ENCODE measurements around the gene CCR5AS.

CCR5AS gene

GRCh38 chr3:46399557-46399956, 7.3 kb downstream of the CCR5AS start:
- TF ChIP-seq CTCF (IDR thresholded peaks at IDR 0.05; ENCODE audit: unreplicated experiment): no peak
- no peaks in the 10 kb centered on the region for H3K36me3 Mint-ChIP-seq (ENCODE audit: low read depth, unreplicated experiment)
- H3K27ac Mint-ChIP-seq (ENCODE audit: unreplicated experiment): no peak overlapping the region
- H3K4me3 Mint-ChIP-seq (ENCODE audit: unreplicated experiment): no peak overlapping the region
- no peaks in the 10 kb centered on the region for H3K4me1 Mint-ChIP-seq (ENCODE audit: unreplicated experiment)
- no peaks in the 10 kb centered on the region for H3K9me3 Mint-ChIP-seq (ENCODE audit: unreplicated experiment)
- DNase-seq (ENCODE audit: low spot score): no peak
- peaks cover 1% of the 10 kb centered on the region for H3K27me3 Mint-ChIP-seq (ENCODE audit: unreplicated experiment)

- no peaks in the 10 kb centered on the region for H3K9me3 Mint-ChIP-seq (ENCODE audit: unreplicated experiment)
- DNase-seq (ENCODE audit: low spot score): no peak
- H3K27ac Mint-ChIP-seq (ENCODE audit: unreplicated experiment): no peak overlapping the region
- H3K36me3 Mint-ChIP-seq (ENCODE audit: low read depth, unreplicated experiment): no peaks in the 10 kb centered on the region
- H3K4me3 Mint-ChIP-seq (ENCODE audit: unreplicated experiment): no peak overlapping the region
- H3K27me3 Mint-ChIP-seq (ENCODE audit: unreplicated experiment): peaks cover 1% of the 10 kb centered on the region
- H3K4me1 Mint-ChIP-seq (ENCODE audit: unreplicated experiment): no peaks in the 10 kb centered on the region
- no peak for TF ChIP-seq CTCF (IDR thresholded peaks at IDR 0.05; ENCODE audit: unreplicated experiment)
Observed at GRCh38 chr3:46399098-46399497, 7.8 kb downstream of the CCR5AS start.

- Mint-ChIP-seq H3K27ac (ENCODE audit: unreplicated experiment) (no peak overlapping the region), H3K4me1 (ENCODE audit: unreplicated experiment) (no peaks in the 10 kb centered on the region), H3K9me3 (ENCODE audit: unreplicated experiment) (no peaks in the 10 kb centered on the region), H3K36me3 (ENCODE audit: low read depth, unreplicated experiment) (no peaks in the 10 kb centered on the region), H3K4me3 (ENCODE audit: unreplicated experiment) (no peak overlapping the region), H3K27me3 (ENCODE audit: unreplicated experiment) (peaks cover 5% of the 10 kb centered on the region)
- no peak for TF ChIP-seq CTCF (IDR thresholded peaks at IDR 0.05; ENCODE audit: unreplicated experiment)
- no peak for DNase-seq (ENCODE audit: low spot score)
Observed at GRCh38 chr3:46398186-46398955, 8.5 kb downstream of the CCR5AS start.

- no peaks in the 10 kb centered on the region for H3K9me3 Mint-ChIP-seq (ENCODE audit: unreplicated experiment)
- peaks cover 5% of the 10 kb centered on the region for H3K27me3 Mint-ChIP-seq (ENCODE audit: unreplicated experiment)
- H3K4me3 Mint-ChIP-seq (ENCODE audit: unreplicated experiment): no peak overlapping the region
- no peak overlapping the region for H3K27ac Mint-ChIP-seq (ENCODE audit: unreplicated experiment)
- no peaks in the 10 kb centered on the region for H3K4me1 Mint-ChIP-seq (ENCODE audit: unreplicated experiment)
- H3K36me3 Mint-ChIP-seq (ENCODE audit: low read depth, unreplicated experiment): no peaks in the 10 kb centered on the region
- DNase-seq (ENCODE audit: low spot score): no peak
- no peak for TF ChIP-seq CTCF (IDR thresholded peaks at IDR 0.05; ENCODE audit: unreplicated experiment)
Observed at GRCh38 chr3:46397111-46397510, 9.8 kb downstream of the CCR5AS start.

- Mint-ChIP-seq H3K4me1 (ENCODE audit: unreplicated experiment) (no peaks in the 10 kb centered on the region), H3K4me3 (ENCODE audit: unreplicated experiment) (no peak overlapping the region), H3K27me3 (ENCODE audit: unreplicated experiment) (peaks cover 5% of the 10 kb centered on the region), H3K36me3 (ENCODE audit: low read depth, unreplicated experiment) (no peaks in the 10 kb centered on the region), H3K27ac (ENCODE audit: unreplicated experiment) (no peak overlapping the region), H3K9me3 (ENCODE audit: unreplicated experiment) (no peaks in the 10 kb centered on the region)
- DNase-seq (ENCODE audit: low spot score): no peak
- TF ChIP-seq CTCF (IDR thresholded peaks at IDR 0.05; ENCODE audit: unreplicated experiment): no peak
Observed at GRCh38 chr3:46395766-46396530, 10.9 kb downstream of the CCR5AS start.
